GM12878 (cell line): ENCODE data around the gene FRZB. TPM values are rescaled to one million over a fixed set of nuclear protein-coding genes. Genes with fewer than 3 reads are reported as not detected.

ENCODE experiments used
- ATAC-seq: fragments of 200-7000 bp; cut with Tn5 transposase; 3 replicates; pipeline ENCODE4 v1.9.1; 2020; ENCODE audit warnings: mild to moderate bottlenecking, moderate library complexity
- BruUV-seq: library from RNA; stranded (reverse); fragments of 400-500 nt; replicated peaks from 2 replicates; lab custom pipeline; 2021; lab: Mats Ljungman, UMichigan
- CTCF ChIA-PET: fragments of 300-600 bp; sonication (Branson Sonifier 250); formaldehyde crosslinking; extraction: SDS; loops from one replicate; lab custom pipeline; 2021; ENCODE audit warnings: inconsistent platforms; lab: Yijun Ruan, JAX
- POLR2A ChIA-PET: fragments of 350-600 bp; formaldehyde crosslinking; extraction: SDS; loops from one replicate; lab custom pipeline; 2021; ENCODE audit warnings: inconsistent platforms; lab: Charles Lee
- RAD21 ChIA-PET: fragments of 300-600 bp; sonication (Branson Sonifier 250); formaldehyde crosslinking; loops from one replicate; lab custom pipeline; 2023; ENCODE audit warnings: antibody characterized with exemption; ENCODE audit not compliant: unreplicated experiment; lab: Charles Lee
- SMC1A ChIA-PET: fragments of 300-600 bp; sonication (Branson Sonifier 250); formaldehyde crosslinking; loops from one replicate; lab custom pipeline; 2023; ENCODE audit not compliant: unreplicated experiment, uncharacterized antibody; lab: Charles Lee
- DNase-seq: peaks from one replicate; pipeline ENCODE4 v3.0.0-alpha.2; 2011; ENCODE audit warnings: low read depth, low spot score
- FAIRE-seq: peaks from 3 replicates; lab custom pipeline; 2011; peaks lifted over from hg19 to GRCh38; lab: Jason Lieb, UNC
- H2AFZ ChIP-seq: 2 replicates; pipeline ENCODE4 v1.6.0; 2011; ENCODE audit warnings: low read depth, low read length, control low read depth; ENCODE audit not compliant: control insufficient read depth
- H3K27ac ChIP-seq: 2 replicates; pipeline ENCODE4 v1.5.1; 2011; ENCODE audit warnings: control low read depth; ENCODE audit not compliant: control insufficient read depth, insufficient read depth
- H3K27me3 ChIP-seq, 2 experiments: replicated peaks in 1 of 2; 2 replicates each; pipeline versions ENCODE4 v1.6.0 to v1.6.1; 2011; ENCODE audit warnings: low read length in 1 of 2; ENCODE audit not compliant: control insufficient read depth in 2 of 2, insufficient read depth in 2 of 2
- H3K36me3 ChIP-seq, 2 experiments: 2 replicates each; pipeline ENCODE4 v1.5.1; 2011; ENCODE audit warnings: low read length in 1 of 2; ENCODE audit not compliant: control insufficient read depth in 2 of 2, insufficient read depth in 2 of 2
- H3K4me1 ChIP-seq: 2 replicates; pipeline ENCODE4 v1.6.1; 2011; ENCODE audit warnings: mild to moderate bottlenecking, low read length, moderate library complexity, mixed read lengths; ENCODE audit not compliant: control insufficient read depth, insufficient read depth
- H3K4me2 ChIP-seq: 2 replicates; pipeline ENCODE4 v1.6.0; 2011; ENCODE audit warnings: control low read depth; ENCODE audit not compliant: control insufficient read depth, insufficient read depth
- H3K4me3 ChIP-seq: fragments of 200-600 bp; sonication (generic); 2 replicates; pipeline ENCODE4 v1.5.1; 2016
- H3K79me2 ChIP-seq: 2 replicates; pipeline ENCODE4 v1.6.0; 2011; ENCODE audit warnings: low read length; ENCODE audit not compliant: control insufficient read depth, insufficient read depth
- H3K9ac ChIP-seq: 2 replicates; pipeline ENCODE4 v1.8.0; 2011; ENCODE audit warnings: low read length, control low read depth, mixed read lengths; ENCODE audit not compliant: control insufficient read depth, insufficient read depth
- H3K9me3 ChIP-seq: replicated peaks from 3 replicates; pipeline ENCODE4 v1.5.1; 2011; ENCODE audit warnings: mild to moderate bottlenecking, low read length; ENCODE audit not compliant: control insufficient read depth, insufficient read depth
- H4K20me1 ChIP-seq: 2 replicates; pipeline ENCODE4 v1.6.0; 2011; ENCODE audit not compliant: control insufficient read depth, insufficient read depth
- BCLAF1 ChIP-seq: fragments of 450-650 bp; IDR thresholded peaks from 2 replicates; pipeline ENCODE4 v1.6.1; 2017; ENCODE audit warnings: antibody characterized with exemption, mild to moderate bottlenecking, moderate library complexity
- FOXM1 ChIP-seq: IDR thresholded peaks from 2 replicates; pipeline ENCODE4 v1.6.1; 2012; ENCODE audit warnings: low read depth, mild to moderate bottlenecking, inconsistent platforms, low read length, moderate library complexity
- KLF5 ChIP-seq: fragments of 450-650 bp; IDR thresholded peaks from 2 replicates; pipeline ENCODE4 v1.6.1; 2014; ENCODE audit warnings: mild to moderate bottlenecking; ENCODE audit not compliant: partially characterized antibody
- RAD51 ChIP-seq: fragments of 450-650 bp; IDR thresholded peaks from 2 replicates; pipeline ENCODE4 v1.6.1; 2016; ENCODE audit warnings: moderate library complexity, mild to moderate bottlenecking, inconsistent platforms
- SP1 ChIP-seq: IDR thresholded peaks from one replicate; pipeline ENCODE4 v1.6.1; 2011; ENCODE audit warnings: low read depth, low read length
- ZBED1 ChIP-seq: IDR thresholded peaks from 2 replicates; pipeline ENCODE4 v1.6.1; 2016; ENCODE audit warnings: borderline replicate concordance
- ZBTB33 ChIP-seq: fragments of 450-650 bp; IDR thresholded peaks from 2 replicates; pipeline ENCODE4 v1.6.1; 2017; ENCODE audit warnings: mild to moderate bottlenecking
- ZBTB4 ChIP-seq: fragments of 450-650 bp; formaldehyde crosslinking; IDR thresholded peaks from 2 replicates; pipeline ENCODE4 v1.4.0; 2022; ENCODE audit warnings: mild to moderate bottlenecking, moderate library complexity
- WGBS: methylation state at CpG from one replicate; pipeline ENCODE4 v1.1.6; 2016; ENCODE audit warnings: low lambda C conversion rate; ENCODE audit not compliant: insufficient replicate concordance, insufficient coverage; ENCODE audit errors: missing lambda C conversion rate; 5-methylcytosine and 5-hydroxymethylcytosine counted together
- in situ Hi-C: fragments of 300-500 bp; cut with MboI; formaldehyde crosslinking; loops from 9 replicates; pipeline ENCODE4 v1.14.3; 2018; ENCODE audit warnings: mixed read lengths
- intact Hi-C: fragments of 100-400 bp; cut with micrococcal nuclease; formaldehyde crosslinking; loops from one replicate; pipeline ENCODE4 v1.14.2; 2022; ENCODE audit not compliant: unreplicated experiment
- polyA plus RNA-seq, 11 experiments: library from polyadenylated mRNA; depleted of rRNA in 4 of 11; unstranded in 6 of 11; stranded (reverse) in 5 of 11; fragments of >200 nt; fragmentation: Nextera tagmentation in 4 of 11; fragmentation: Illumina TruSeq in 1 of 11; extraction: Ambion mirVana in 4 of 11; extraction: Trizol in 1 of 11; gene quantifications; 1 replicate in 1 of 11; 2 replicates in 10 of 11; pipeline versions ENCODE4 v1.2.1 to v1.2.3, GENCODE V29; 2011 to 2016; ENCODE audit warnings: inconsistent platforms in 2 of 11, missing spikeins in 2 of 11, low read depth in 1 of 11
- total RNA-seq, 4 experiments: library from RNA; depleted of rRNA in 3 of 4; stranded (reverse); fragments of >200 nt in 3 of 4; fragmentation: Illumina TruSeq in 1 of 4; extraction: Trizol in 1 of 4; gene quantifications; 2 replicates each; pipeline versions ENCODE4 v1.2.1 to v1.2.3, GENCODE V29; 2013 to 2021

FRZB gene
- total and polyA plus RNA-seq, 10 of the 15 experiments (the other 5 are each of a cell fraction or from before 2014, with no cell fraction given): 0.03 TPM; not detected in 9

GRCh38 chr2:182826064-182826463, 40.4 kb downstream of the FRZB start (continued):
- no peak for TF ChIP-seq ZBTB4 (CRISPR knock-in tag)
- TF ChIP-seq SP1: no peak
- no peak for TF ChIP-seq RAD51
- TF ChIP-seq, all 136 proteins: peak for 0

GRCh38 chr2:182824767-182825158, 41.7 kb downstream of the FRZB start:
- H3K4me3 ChIP-seq: no peak overlapping the region
- no peak overlapping the region for H3K4me2 ChIP-seq
- intact Hi-C loops: no loop called here
- H3K9ac ChIP-seq: no peak overlapping the region
- CTCF ChIA-PET: interaction anchor here (1.3 kb wide), 1 partner anchor 155 kb away, joined by 4 read pairs; no protein-coding TSS in a partner anchor
- H3K79me2 ChIP-seq: no peaks in the 10 kb centered on the region
- H3K4me1 ChIP-seq: no peaks in the 10 kb centered on the region
- TF ChIP-seq ZBTB33 (no peak), KLF5 (no peak), BCLAF1 (no peak), ZBED1 (no peak), FOXM1 (no peak)
- BruUV-seq: no TSS peak
- H3K27me3 ChIP-seq: 0 out of 4 replicates have a peak, but pooled peaks cover 0 to 2% of the 10 kb centered on the region in 2 experiments
- H2AFZ ChIP-seq: no peak overlapping the region
- ATAC-seq: no peak
- no peak for FAIRE-seq
- DNase-seq: no peak
- POLR2A ChIA-PET: no interaction called here
- in situ Hi-C loops: no loop called here
- SMC1A ChIA-PET: no interaction called here
- RAD21 ChIA-PET: no interaction called here
- no peaks in the 10 kb centered on the region for H4K20me1 ChIP-seq
- no peaks in the 10 kb centered on the region for H3K36me3 ChIP-seq
- no peak overlapping the region for H3K27ac ChIP-seq
- no peaks in the 10 kb centered on the region for H3K9me3 ChIP-seq
- 25% methylated on average over 6 of the region's 6 CpGs for WGBS
